Lung (tissue), 12 donors: ENCODE results near the gene ACBD7. TPM values are rescaled to one million over a fixed set of nuclear protein-coding genes. Genes with fewer than 3 reads are reported as not detected.

Experiments used
- ATAC-seq: fragments of 200-7000 bp; cut with Tn5 transposase; one replicate; pipeline ENCODE4 v1.9.1; 2020; ENCODE audit warnings: moderate number of reproducible peaks; ENCODE audit not compliant: insufficient read depth, low FRiP score
- DNase-seq, 3 donors: peaks; one replicate each; pipeline ENCODE4 v3.0.0-alpha.2; 2013 to 2017
- H3K27ac ChIP-seq, 2 donors: one replicate each; pipeline ENCODE4 v1.5.1; 2013; ENCODE audit warnings: mild to moderate bottlenecking in 2 of 2, moderate library complexity in 2 of 2, control low read depth in 1 of 2, inconsistent platforms in 1 of 2, low read depth in 1 of 2, low read length in 1 of 2
- H3K27me3 ChIP-seq, 3 donors: one replicate each; pipeline ENCODE4 v1.5.1; 2013; ENCODE audit warnings: low read length in 2 of 3; ENCODE audit not compliant: control insufficient read depth in 3 of 3, insufficient read depth in 3 of 3
- H3K36me3 ChIP-seq, 4 donors: one replicate each; pipeline ENCODE4 v1.5.1; 2013; ENCODE audit warnings: low read length in 4 of 4, mild to moderate bottlenecking in 1 of 4, moderate library complexity in 1 of 4; ENCODE audit not compliant: control insufficient read depth in 4 of 4, insufficient read depth in 4 of 4
- H3K4me1 ChIP-seq, 5 donors: one replicate each; pipeline ENCODE4 v1.5.1; 2013; ENCODE audit warnings: low read length in 5 of 5, mild to moderate bottlenecking in 2 of 5, moderate library complexity in 1 of 5; ENCODE audit not compliant: control insufficient read depth in 5 of 5, insufficient read depth in 5 of 5
- H3K4me3 ChIP-seq: one replicate; pipeline ENCODE4 v1.5.1; 2013; ENCODE audit warnings: mild to moderate bottlenecking, control low read depth, moderate library complexity
- H3K9ac ChIP-seq, 2 donors: one replicate each; pipeline ENCODE4 v1.5.1; 2013; ENCODE audit warnings: low read length in 2 of 2, control low read depth in 1 of 2; ENCODE audit not compliant: insufficient read depth in 1 of 2
- H3K9me3 ChIP-seq, 4 donors: one replicate each; pipeline ENCODE4 v1.5.1; 2013; ENCODE audit warnings: low read length in 3 of 4, mild to moderate bottlenecking in 1 of 4, moderate library complexity in 1 of 4; ENCODE audit not compliant: control insufficient read depth in 4 of 4, insufficient read depth in 3 of 4
- WGBS, 2 donors: extraction: QIAGEN DNeasy Blood & Tissue Kit; methylation state at CpG; one replicate each; pipeline ENCODE4 v1.1.7; 2013; 5-methylcytosine and 5-hydroxymethylcytosine counted together
- polyA plus RNA-seq, 2 donors: library from polyadenylated mRNA; stranded (reverse); fragments of 200-250 nt; gene quantifications; one replicate each; pipeline ENCODE4 v1.2.1, GENCODE V29; 2013
- total RNA-seq, 2 donors: library from RNA; depleted of rRNA in 1 of 2; stranded (reverse); fragments of >200 nt in 1 of 2; gene quantifications; one replicate each; pipeline ENCODE4 v1.2.1, GENCODE V29; 2014 to 2021
- TF ChIP-seq, protein P1 (sequence below): IDR thresholded peaks from 2 replicates; pipeline ENCODE4 v1.5.1; 2012; ENCODE audit warnings: mild to moderate bottlenecking; ENCODE audit errors: control extremely low read depth, extremely low read depth
- donor health status: control.
- donor health status: control.
- donor health status: Bipolar disorder and iron deficiency.
- donor health status: healthy.
- donor health status: DM: yes; HTN: yes; CAD: no.

The ACBD7 gene
- total and polyA plus RNA-seq, 4 donors: 0.19 to 4.0 (median 1.1) TPM

- ATAC-seq: no peak
Observed at GRCh38 chr10:15112657-15113056, 24.1 kb upstream of the ACBD7 start.

GRCh38 chr10:15106352-15107013, 17.9 kb upstream of the ACBD7 start:
- DNase-seq (peak; percentile 71 to 82 (median 74)), ATAC-seq (peak; percentile 86)
- WGBS, 2 donors: 51 to 54% methylated on average over 8 of the region's 8 CpGs
- Histone ChIP-seq H3K9me3 (no peaks in the 10 kb centered on the region), H3K36me3 (peaks cover 13 to 43% (median 27%) of the 10 kb centered on the region in 4 donors), H3K4me1 (peaks cover 0 to 2% (median 0%) of the 10 kb centered on the region in 5 donors), H3K4me3 (no peak overlapping the region), H3K9ac (no peak overlapping the region), H3K27me3 (no peaks in the 10 kb centered on the region), H3K27ac (no peak overlapping the region)
- TF ChIP-seq, protein P1, sequence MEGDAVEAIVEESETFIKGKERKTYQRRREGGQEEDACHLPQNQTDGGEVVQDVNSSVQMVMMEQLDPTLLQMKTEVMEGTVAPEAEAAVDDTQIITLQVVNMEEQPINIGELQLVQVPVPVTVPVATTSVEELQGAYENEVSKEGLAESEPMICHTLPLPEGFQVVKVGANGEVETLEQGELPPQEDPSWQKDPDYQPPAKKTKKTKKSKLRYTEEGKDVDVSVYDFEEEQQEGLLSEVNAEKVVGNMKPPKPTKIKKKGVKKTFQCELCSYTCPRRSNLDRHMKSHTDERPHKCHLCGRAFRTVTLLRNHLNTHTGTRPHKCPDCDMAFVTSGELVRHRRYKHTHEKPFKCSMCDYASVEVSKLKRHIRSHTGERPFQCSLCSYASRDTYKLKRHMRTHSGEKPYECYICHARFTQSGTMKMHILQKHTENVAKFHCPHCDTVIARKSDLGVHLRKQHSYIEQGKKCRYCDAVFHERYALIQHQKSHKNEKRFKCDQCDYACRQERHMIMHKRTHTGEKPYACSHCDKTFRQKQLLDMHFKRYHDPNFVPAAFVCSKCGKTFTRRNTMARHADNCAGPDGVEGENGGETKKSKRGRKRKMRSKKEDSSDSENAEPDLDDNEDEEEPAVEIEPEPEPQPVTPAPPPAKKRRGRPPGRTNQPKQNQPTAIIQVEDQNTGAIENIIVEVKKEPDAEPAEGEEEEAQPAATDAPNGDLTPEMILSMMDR: peak; percentile 76

More at GRCh38 chr10:15112657-15113056, 24.1 kb upstream of the ACBD7 start:
- Histone ChIP-seq H3K27me3 (no peaks in the 10 kb centered on the region), H3K4me3 (no peak overlapping the region), H3K27ac (no peak overlapping the region), H3K4me1 (no peaks in the 10 kb centered on the region), H3K36me3 (peaks cover 7 to 44% (median 23%) of the 10 kb centered on the region in 4 donors), H3K9me3 (peaks cover 0 to 5% (median 0%) of the 10 kb centered on the region in 4 donors), H3K9ac (no peak overlapping the region)
- 95% methylated on average over 13 of the region's 13 CpGs for WGBS, 2 donors
- no peak for DNase-seq
- TF ChIP-seq, protein P1: no peak

- no peaks in the 10 kb centered on the region for H3K27me3 ChIP-seq
- TF ChIP-seq, protein P1: no peak
- no peak overlapping the region for H3K27ac ChIP-seq
- H3K9ac ChIP-seq: no peak overlapping the region
- 89 to 93% methylated on average over 9 of the region's 9 CpGs for WGBS, 2 donors
- H3K9me3 ChIP-seq: no peaks in the 10 kb centered on the region
- peaks cover 19 to 30% (median 19%) of the 10 kb centered on the region in 4 donors for H3K36me3 ChIP-seq
- DNase-seq (no peak), ATAC-seq (no peak)
- no peak overlapping the region for H3K4me3 ChIP-seq
- H3K4me1 ChIP-seq: peaks cover 0 to 6% (median 2%) of the 10 kb centered on the region in 5 donors
Observed at GRCh38 chr10:15103513-15103912, 14.9 kb upstream of the ACBD7 start.
